Measurements from ENCODE around the gene PSMA7.

DNA sequence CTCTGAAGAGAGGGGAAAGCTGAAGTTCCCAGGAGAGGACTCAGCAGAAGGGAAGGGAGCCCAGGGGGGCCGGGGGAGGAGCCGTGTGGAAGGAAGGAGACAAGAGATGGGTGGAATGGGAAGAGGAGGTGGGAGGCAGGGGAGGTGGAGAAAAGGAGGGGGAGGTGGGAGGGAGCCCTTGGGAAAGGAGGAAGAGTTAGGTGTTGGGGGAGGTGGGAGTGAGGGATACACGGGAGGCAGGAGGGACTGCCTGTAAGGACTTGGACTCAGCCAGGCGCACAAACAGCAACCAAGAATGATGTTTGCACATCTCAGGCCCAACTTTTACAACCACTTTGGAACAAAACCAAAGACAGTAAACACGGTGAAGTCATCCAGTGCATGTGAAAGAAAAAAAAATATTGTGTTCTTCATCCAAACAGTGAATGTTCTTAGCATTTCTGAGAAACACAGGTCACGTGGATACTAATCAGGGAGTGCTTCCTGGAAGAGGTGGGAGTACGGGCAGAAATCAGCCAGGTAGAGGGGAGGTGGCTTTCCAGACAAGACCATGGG is 38.3 kb downstream of the PSMA7 start:
- TF ChIP-seq, protein P1, sequence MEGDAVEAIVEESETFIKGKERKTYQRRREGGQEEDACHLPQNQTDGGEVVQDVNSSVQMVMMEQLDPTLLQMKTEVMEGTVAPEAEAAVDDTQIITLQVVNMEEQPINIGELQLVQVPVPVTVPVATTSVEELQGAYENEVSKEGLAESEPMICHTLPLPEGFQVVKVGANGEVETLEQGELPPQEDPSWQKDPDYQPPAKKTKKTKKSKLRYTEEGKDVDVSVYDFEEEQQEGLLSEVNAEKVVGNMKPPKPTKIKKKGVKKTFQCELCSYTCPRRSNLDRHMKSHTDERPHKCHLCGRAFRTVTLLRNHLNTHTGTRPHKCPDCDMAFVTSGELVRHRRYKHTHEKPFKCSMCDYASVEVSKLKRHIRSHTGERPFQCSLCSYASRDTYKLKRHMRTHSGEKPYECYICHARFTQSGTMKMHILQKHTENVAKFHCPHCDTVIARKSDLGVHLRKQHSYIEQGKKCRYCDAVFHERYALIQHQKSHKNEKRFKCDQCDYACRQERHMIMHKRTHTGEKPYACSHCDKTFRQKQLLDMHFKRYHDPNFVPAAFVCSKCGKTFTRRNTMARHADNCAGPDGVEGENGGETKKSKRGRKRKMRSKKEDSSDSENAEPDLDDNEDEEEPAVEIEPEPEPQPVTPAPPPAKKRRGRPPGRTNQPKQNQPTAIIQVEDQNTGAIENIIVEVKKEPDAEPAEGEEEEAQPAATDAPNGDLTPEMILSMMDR (IDR thresholded peaks at IDR 0.05; ENCODE audit: low read depth, low read length, missing input control), result no peak
- TF ChIP-seq HNF4A (conservative IDR thresholded peaks at IDR 0.05), result no peak
- TF ChIP-seq, protein P2, sequence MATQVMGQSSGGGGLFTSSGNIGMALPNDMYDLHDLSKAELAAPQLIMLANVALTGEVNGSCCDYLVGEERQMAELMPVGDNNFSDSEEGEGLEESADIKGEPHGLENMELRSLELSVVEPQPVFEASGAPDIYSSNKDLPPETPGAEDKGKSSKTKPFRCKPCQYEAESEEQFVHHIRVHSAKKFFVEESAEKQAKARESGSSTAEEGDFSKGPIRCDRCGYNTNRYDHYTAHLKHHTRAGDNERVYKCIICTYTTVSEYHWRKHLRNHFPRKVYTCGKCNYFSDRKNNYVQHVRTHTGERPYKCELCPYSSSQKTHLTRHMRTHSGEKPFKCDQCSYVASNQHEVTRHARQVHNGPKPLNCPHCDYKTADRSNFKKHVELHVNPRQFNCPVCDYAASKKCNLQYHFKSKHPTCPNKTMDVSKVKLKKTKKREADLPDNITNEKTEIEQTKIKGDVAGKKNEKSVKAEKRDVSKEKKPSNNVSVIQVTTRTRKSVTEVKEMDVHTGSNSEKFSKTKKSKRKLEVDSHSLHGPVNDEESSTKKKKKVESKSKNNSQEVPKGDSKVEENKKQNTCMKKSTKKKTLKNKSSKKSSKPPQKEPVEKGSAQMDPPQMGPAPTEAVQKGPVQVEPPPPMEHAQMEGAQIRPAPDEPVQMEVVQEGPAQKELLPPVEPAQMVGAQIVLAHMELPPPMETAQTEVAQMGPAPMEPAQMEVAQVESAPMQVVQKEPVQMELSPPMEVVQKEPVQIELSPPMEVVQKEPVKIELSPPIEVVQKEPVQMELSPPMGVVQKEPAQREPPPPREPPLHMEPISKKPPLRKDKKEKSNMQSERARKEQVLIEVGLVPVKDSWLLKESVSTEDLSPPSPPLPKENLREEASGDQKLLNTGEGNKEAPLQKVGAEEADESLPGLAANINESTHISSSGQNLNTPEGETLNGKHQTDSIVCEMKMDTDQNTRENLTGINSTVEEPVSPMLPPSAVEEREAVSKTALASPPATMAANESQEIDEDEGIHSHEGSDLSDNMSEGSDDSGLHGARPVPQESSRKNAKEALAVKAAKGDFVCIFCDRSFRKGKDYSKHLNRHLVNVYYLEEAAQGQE (IDR thresholded peaks at IDR 0.05), result no peak

Data from liver (tissue), 3 donors.